GM18526 (cell line): ENCODE measurements around the gene STARD13.

Experiments
- POLR2A ChIP-seq: IDR thresholded peaks from 3 replicates; pipeline ENCODE4 v1.6.1; 2011; ENCODE audit not compliant: insufficient read length; ENCODE audit errors: extremely low read depth

The STARD13 gene

DNA sequence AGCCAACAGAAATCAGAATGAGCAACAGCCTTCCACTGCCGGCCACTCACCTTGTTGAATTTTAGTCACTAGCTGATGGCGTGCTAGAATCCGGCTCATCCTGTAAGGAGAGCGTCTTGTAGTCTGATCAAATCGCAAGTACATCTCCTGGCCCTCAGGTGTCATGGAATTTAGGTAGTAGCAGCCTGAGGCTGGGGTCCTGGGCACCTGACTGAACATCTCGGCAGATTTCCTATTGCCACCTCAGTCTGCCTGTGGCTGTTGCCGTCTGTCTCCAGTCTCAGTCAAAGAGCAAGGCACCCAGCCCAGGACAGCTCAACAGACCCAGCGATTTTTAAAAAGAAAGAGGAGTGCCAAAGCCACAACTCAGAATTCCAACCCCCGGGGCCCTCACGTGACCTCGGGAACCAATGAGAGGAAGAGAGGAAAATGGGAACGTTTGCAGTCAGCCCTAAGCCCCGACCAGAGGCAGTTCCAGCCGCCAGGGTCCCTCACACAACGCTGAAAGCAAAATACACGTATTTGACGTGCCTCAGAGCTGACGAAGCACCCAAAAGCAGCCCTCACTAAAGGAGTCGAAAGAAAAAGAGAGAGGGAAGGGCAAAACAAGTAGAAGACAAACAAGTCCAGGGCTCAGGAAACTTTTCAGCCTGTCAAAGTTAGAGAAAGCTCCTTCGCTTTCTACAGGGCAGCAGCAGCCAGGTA lies at the start of gene STARD13:
TSS of gene STARD13 (minus strand) at position 336 of the 705 bp plus-strand sequence. CDS start at position 219, 117 bp downstream.
- TF ChIP-seq POLR2A, result no peak

GRCh38 chr13:33334831-33335230 lies 49.3 kb upstream of the STARD13 start:
- no peak for TF ChIP-seq POLR2A

DNA sequence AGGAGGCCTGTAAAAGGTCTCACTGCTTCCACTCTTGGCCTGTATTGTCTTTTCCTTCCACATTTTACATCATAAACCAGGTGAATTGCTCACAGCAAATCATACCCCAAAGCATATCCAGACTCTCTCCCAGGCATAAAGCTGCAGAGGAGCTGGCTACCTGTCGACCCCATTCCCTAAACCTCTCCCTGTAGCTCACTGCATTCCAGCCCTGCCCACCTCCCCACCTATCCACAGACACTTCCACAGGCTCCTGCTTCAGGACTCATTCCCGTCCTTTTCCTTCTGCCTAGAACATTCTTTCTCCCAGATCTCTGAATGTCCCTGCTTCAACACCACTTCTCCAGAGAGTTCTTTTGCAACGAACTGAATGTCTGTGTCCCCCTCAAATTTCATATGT lies 46.4 kb upstream of the STARD13 start:
- TF ChIP-seq POLR2A, result no peak

DNA sequence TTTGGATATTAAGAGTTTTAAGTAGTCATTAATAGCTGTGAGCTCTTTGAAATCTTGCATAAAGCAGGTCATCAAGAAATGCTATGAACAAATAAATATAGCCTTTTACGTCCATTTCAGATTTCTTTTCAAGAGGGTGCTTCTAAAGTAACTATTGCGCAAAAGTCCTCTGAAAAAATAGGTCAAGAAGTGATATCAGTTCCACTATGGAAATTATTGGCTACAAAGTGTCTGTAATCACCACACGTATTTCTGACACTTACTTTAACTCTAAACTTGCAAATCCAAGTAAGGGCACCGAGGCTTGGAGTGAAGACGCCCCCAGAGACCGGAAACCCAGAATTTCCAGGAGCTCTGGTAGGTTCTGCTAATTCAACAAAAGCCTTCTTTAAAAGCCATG lies 44.9 kb upstream of the STARD13 start:
- no peak for TF ChIP-seq POLR2A

DNA sequence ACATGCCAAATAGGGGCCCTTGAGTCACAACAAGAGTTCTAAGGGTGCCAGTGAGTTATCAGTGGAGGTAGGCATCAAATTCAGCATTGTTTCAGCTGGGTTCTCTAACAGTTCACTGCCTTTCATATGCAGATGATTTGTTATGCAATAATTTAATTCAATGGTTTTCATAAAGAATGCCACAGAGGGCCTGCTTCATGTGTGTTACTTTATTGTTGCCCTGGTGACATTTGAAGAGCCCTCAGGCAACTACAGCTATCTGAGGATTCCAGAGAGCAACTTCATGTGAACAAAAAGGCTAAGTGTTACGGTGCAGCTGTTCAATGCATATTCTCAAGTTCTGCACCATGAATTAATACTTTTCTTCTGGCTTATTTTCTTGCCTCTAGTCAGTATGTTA lies 43.1 kb upstream of the STARD13 start:
- no peak for TF ChIP-seq POLR2A

DNA sequence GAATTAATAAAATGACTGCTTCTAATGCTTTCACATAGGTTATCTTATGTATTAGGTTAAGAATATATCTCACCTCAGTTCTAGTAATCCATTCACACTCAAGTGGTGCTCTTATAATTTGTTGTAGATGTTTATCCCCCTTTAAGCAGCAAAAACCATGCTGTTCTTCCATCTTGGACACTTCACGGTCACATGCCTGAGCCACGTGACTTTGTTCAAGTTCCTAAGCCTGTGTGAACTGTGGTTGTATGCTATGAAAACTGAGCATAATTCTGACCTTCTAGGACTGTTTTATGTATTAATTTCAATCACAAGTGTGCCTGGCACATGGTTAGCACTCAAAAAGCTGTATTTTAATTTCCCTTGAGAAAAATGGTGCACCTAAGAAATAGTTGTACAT lies 41.2 kb upstream of the STARD13 start:
- no peak for TF ChIP-seq POLR2A

- no peak for TF ChIP-seq POLR2A
These were observed 40.7 kb upstream of the STARD13 start for GRCh38 chr13:33326246-33326645.

DNA sequence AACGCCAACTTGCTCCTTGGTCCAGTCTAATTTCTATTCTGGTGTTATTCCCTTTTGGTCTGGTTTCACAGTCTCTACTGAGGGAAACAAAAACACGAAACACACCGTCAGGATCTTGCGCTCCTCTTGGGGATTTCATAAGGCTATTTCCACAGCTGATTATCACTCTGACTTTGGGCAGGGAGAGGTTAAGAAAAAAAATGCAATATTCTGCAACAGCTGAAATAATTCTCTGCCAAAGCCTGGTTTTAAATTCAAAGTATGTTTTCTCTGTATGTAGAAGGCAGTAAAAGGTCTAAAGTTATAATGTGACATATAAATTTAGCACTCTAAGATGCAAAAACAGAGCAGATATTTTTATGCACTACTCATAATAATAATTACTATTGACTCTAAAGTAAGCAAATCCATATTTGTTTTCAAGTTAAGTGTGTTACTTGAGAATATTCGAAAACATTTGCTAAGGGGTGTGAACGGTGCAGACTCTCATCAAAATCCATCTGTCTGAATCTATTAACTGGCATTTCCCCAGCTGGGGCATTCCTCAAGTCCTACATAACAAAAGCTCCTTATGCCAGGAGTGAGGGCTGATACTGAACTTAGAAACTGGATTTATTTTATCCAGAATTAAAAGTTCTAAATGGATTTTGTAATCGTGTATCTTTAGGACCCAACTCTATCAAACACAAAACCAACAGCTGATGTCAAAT lies 38.4 kb upstream of the STARD13 start:
- no peak for TF ChIP-seq POLR2A

GRCh38 chr13:33322965-33323668 lies 37.6 kb upstream of the STARD13 start:
- TF ChIP-seq POLR2A, result no peak

DNA sequence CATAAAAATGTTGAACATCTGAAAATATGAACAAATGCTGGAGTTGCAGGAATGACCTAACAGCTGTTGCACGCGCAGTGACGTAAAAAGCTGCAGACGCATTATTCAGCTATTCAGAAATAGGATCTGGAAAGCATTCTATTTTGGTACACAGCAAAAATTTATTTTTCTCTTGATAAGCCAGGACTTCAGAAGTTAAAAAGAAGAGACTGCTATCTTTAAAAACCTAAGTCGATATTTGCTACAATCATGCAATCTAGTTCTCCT lies 36.9 kb upstream of the STARD13 start:
- no peak for TF ChIP-seq POLR2A

DNA sequence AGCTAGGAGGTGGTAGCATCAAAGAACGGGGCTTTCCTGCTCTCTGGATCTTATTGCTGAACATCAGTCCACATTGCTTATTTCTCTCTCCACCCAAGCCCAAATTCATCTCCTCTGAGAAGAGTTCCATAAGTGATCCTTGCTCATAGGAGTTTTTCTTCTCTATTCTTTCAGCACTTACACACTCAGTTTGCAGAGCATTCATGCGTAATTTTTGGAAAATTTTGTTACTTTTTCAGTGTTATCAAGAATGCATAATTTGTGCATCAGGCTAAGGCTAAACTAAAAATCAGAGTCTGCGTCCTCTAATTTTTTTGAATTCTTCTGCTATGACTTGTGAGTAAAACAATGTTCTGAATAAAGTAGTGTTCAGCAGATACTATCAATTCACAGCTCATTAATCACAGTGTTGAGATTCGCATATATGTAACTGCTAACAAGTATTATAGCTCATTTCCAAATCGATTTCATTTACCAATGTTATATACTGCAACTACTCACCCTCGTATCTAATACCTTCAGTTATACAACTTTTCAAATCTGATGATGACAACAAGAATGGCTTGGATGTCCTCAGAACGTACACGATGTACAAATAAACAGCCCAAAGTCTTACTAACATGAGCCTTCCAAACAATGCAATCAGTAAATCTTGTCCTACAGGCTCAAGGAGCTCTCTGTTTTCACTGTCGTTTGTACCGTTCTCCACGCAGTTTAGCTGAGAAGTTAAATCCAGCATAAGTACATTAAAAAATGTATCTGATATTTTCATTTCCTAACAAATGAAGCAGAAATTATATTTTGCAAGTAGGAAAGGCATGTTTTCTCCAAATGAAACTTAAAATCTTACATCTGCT lies 36.4 kb upstream of the STARD13 start:
- no peak for TF ChIP-seq POLR2A

- TF ChIP-seq POLR2A, result no peak
These were observed 34.3 kb upstream of the STARD13 start for GRCh38 chr13:33319859-33320258.

- no peak for TF ChIP-seq POLR2A
These were observed 33.2 kb upstream of the STARD13 start for GRCh38 chr13:33318744-33319143.

DNA sequence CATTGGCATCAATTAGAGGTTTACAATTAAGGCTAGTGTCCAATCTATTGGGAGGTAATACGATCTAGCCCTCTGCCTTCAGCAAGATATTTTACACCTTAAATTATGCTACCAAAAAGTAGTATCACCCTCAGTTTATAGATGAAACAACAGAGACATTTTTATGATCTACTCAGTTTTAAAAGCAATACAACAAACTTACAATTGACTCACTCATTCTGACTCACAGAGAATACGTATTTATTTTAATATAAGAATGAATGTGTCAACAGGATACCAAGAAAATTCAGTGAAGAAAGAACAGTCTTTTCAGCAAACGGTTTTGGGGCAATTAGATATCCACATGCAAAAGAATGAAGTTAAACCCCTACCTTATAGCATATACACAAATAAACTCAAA lies 32.5 kb upstream of the STARD13 start:
- no peak for TF ChIP-seq POLR2A

DNA sequence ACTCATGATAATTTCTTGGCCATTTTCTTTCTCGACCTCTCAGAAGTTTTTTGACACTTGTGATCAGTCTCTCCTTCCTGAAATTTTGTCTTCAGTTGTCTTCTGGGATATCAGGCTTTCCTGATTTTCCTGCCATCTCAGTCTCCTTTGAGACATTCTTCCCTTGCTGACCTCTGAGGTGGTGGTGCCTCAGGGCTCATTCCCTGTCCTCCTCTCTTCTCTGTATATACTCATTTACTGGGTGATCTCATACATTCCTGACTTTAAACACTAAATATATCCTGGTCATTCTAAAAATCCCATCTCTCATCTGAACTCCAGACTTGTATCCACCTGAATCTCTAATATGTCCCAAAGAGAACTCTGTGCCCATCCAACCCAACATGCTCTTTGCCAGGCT lies 31.3 kb upstream of the STARD13 start:
- no peak for TF ChIP-seq POLR2A

DNA sequence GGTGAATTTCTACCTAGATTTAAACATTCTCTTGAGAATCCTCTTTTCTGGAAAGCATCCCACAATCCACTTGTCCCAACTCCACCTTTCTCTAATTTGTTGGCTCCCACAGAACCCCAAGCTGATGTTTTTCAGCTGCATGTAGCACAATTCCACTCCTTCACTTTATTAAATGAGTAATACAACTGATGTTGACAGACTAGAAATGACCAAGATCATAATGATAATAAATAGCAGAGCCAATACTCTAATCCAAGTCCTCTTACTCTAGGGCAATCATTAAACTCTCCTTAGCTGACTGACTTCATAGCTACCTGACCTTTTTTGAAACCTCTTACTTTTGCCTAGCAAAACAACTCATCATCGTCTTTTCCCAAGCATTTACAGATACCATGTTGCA lies 27.9 kb upstream of the STARD13 start:
- no peak for TF ChIP-seq POLR2A

- no peak for TF ChIP-seq POLR2A
These were observed 27.3 kb upstream of the STARD13 start for GRCh38 chr13:33312861-33313212.
